Left ventricle myocardium inferior (tissue), 1 donor: ENCODE measurements around the gene DHX8. TPM values are rescaled to one million over a fixed set of nuclear protein-coding genes. Genes with fewer than 3 reads are reported as not detected.
"Not testable (repeated sequence)": the region's sequence is repeated elsewhere in the genome, so short reads cannot be mapped to it uniquely, and the experiment has no call there.

Experiments
- DNase-seq: peaks from one replicate; pipeline ENCODE4 v3.0.0-alpha.2; 2020
- H3K27ac ChIP-seq: fragments of 200-600 bp; replicated peaks from 2 replicates; pipeline ENCODE4 v1.8.0; 2021
- H3K27me3 ChIP-seq: fragments of 200-600 bp; 2 replicates; pipeline ENCODE4 v1.8.0; 2021; ENCODE audit warnings: low read depth
- H3K36me3 ChIP-seq: fragments of 200-600 bp; 2 replicates; pipeline ENCODE4 v1.8.0; 2021
- H3K4me1 ChIP-seq: fragments of 200-600 bp; 2 replicates; pipeline ENCODE4 v1.8.0; 2021
- H3K4me3 ChIP-seq: fragments of 200-600 bp; 2 replicates; pipeline ENCODE4 v1.8.0; 2021; ENCODE audit warnings: mild to moderate bottlenecking, moderate library complexity
- H3K9me3 ChIP-seq: fragments of 200-600 bp; replicated peaks from 2 replicates; pipeline ENCODE4 v1.8.0; 2021
- CTCF ChIP-seq: fragments of 200-600 bp; IDR thresholded peaks from 2 replicates; pipeline ENCODE4 v1.8.0; 2021; ENCODE audit warnings: antibody characterized with exemption, mild to moderate bottlenecking, borderline replicate concordance
- intact Hi-C: fragments of 100-400 bp; cut with micrococcal nuclease; formaldehyde crosslinking; loops from one replicate; pipeline ENCODE4 v1.11.0; 2022
- total RNA-seq: library from RNA; stranded (reverse); fragmentation: NEBNext Ultra II Directional; extraction: Animal tissue kit (Norgen Biotek cat#: 25700); gene quantifications from one replicate; pipeline ENCODE4 v1.2.1, GENCODE V29; 2021
- donor health status: DM: no; HTN: yes; CAD: no; lungs with severe emphysema.

DHX8 gene
- total RNA-seq, 1 donor from 2014 or later: 26.0 TPM

GRCh38 chr17:43448720-43449469 lies 34.9 kb upstream of the DHX8 start:
- H3K9me3 ChIP-seq: no peaks in the 10 kb centered on the region
- no peaks in the 10 kb centered on the region for H3K27me3 ChIP-seq
- H3K4me1 ChIP-seq: no peaks in the 10 kb centered on the region
- intact Hi-C loops: no loop called here
- no peak overlapping the region for H3K4me3 ChIP-seq
- TF ChIP-seq CTCF: no peak
- DNase-seq: no peak
- no peak overlapping the region for H3K27ac ChIP-seq
- no peaks in the 10 kb centered on the region for H3K36me3 ChIP-seq

GRCh38 chr17:43449470-43450248 lies 34.1 kb upstream of the DHX8 start:
- Histone ChIP-seq H3K36me3 (no peaks in the 10 kb centered on the region), H3K27me3 (no peaks in the 10 kb centered on the region), H3K27ac (no peak overlapping the region), H3K4me3 (no peak overlapping the region), H3K4me1 (peaks cover 2% of the 10 kb centered on the region), H3K9me3 (no peaks in the 10 kb centered on the region)
- no peak for TF ChIP-seq CTCF
- DNase-seq: no peak
- intact Hi-C loops: no loop called here

- H3K36me3 ChIP-seq, H3K27me3 ChIP-seq, intact Hi-C loops, DNase-seq, H3K27ac ChIP-seq, H3K9me3 ChIP-seq, H3K4me3 ChIP-seq, H3K4me1 ChIP-seq: not testable (repeated sequence)
Measured at GRCh38 chr17:43450791-43451190, 33.0 kb upstream of the DHX8 start.

- H3K36me3 ChIP-seq, H3K9me3 ChIP-seq, H3K27ac ChIP-seq, H3K4me3 ChIP-seq, H3K27me3 ChIP-seq, DNase-seq, intact Hi-C loops: not testable (repeated sequence)
- H3K4me1 ChIP-seq: peaks cover 12% of the 10 kb centered on the region
Measured at GRCh38 chr17:43451741-43452140, 32.0 kb upstream of the DHX8 start.

- H3K9me3 ChIP-seq: no peaks in the 10 kb centered on the region
- H3K27ac ChIP-seq: peak overlapping the region; percentile 44
- H3K4me1 ChIP-seq: peaks cover 25% of the 10 kb centered on the region
- no peaks in the 10 kb centered on the region for H3K27me3 ChIP-seq
- DNase-seq: peak; percentile 70
- H3K4me3 ChIP-seq: no peak overlapping the region
- TF ChIP-seq CTCF: no peak
- intact Hi-C loops: no loop called here
- no peaks in the 10 kb centered on the region for H3K36me3 ChIP-seq
Measured at GRCh38 chr17:43453331-43453812, 30.4 kb upstream of the DHX8 start.

GRCh38 chr17:43454868-43455267 lies 28.9 kb upstream of the DHX8 start:
- Histone ChIP-seq H3K36me3 (no peaks in the 10 kb centered on the region), H3K9me3 (no peaks in the 10 kb centered on the region), H3K4me1 (peaks cover 28% of the 10 kb centered on the region), H3K27me3 (no peaks in the 10 kb centered on the region), H3K4me3 (no peak overlapping the region), H3K27ac (peak overlapping the region; percentile 74)
- no peak for TF ChIP-seq CTCF
- DNase-seq: no peak
- intact Hi-C loops: no loop called here
